Stimulated activated naive CD4-positive, alpha-beta T cell treated with Interleukin-2 at 50 U/mL for 16 hours (primary cell): ENCODE data around the gene ANKRD37.

ENCODE experiments used
- DNase-seq: peaks from one replicate; lab custom pipeline; 2025; lab: John Stamatoyannopoulos, UW

The ANKRD37 gene

DNA sequence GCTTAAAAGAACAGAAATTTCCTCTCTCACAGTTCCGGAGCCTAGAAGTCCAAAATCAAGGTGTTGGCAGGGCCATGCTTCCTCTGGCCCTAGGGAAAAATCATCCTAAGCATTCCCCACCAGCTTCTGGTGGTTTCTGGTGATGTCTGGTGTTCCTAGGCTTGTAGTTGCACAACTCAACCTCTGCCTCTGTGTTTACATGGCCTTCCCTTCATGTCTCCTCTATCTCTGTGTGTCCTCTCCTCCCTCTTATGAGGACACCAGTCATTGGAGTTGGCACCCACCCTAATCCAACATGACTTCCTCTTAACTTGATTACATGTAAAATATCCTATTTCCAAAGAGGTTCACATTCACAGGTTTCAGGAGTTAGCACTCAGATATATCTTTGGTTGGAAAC lies 16.3 kb upstream of the ANKRD37 start:
- no peak for DNase-seq

DNA sequence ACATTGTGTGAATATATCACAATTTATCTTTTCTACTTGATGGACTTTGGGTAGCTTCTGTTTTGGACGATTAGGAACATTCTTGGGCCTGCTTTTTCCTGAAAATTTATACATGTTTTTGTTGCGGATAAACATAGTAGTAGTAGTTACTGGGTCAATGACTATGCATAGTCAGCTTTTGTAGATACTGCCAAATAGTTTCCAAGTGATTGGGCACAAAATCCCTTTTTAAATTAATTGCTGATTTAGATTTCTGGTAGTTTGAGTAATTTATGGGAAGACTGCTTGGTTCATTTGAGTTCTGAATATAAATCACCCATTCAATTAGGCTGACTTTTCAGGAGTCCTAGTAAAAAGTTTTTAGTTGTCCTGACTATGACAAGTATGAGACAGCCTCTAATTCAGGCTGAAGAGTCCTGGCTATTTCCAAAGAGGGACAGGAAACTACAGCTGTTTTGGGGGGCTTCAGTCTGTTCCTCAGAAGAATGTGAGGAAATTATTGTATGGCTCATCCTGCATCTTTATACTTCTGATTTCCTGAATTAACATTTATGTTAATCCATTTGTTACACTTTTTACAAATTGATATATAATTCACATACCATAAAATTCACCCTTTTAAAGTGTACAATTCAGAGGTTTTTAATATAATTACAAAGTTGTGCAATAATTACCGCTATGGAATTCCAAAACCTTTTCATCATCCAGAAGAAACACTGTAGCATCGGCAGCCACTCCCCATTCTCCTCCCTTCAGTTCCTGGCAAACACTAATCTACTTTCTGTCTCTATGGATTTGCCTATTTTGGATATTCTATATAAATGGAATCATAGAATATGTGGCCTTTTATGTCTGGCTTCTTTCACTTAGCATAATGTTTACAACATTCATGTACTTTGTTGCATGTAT lies 15.1 kb upstream of the ANKRD37 start:
- DNase-seq, result no peak

DNA sequence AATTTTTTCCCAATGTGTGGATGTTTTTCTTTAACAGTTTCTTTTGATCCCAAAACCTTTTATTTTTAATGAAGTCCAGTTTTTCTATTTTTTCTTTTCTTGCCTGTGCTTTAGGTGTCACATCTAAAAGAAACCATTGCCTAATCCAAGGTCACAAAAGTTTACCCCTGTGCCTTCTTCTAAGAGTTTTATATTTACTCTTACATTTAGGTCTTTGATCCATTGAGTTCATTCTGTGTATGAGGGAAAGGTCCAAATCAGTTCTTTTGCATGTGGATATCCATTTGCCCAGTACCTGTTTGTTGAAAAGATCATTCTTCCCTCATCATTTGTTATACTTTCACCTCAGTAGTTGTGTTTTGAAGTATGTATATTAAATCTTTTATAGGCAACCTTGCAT lies 13.9 kb upstream of the ANKRD37 start:
- DNase-seq, result no peak

- no peak for DNase-seq
Observed at GRCh38 chr4:185383451-185383850, 13.2 kb upstream of the ANKRD37 start.

DNA sequence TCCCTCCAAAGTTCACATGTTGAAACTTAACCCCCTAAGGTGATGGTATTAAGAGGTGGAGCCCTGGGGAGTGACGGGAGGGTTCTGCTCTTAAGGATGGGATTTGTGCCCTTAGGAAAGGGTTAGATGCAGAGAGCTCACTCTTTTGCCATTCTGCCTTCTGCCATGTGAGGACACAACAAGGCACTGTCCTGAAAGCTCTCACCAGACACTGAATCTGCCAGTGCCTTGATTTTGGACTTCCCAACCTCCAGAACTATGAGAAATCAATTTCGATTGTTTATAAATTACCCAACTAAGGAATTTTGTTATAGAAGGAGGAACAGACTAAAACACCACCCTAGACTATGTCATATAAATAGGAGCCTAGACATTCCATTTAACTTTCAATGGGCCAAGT lies 12.6 kb upstream of the ANKRD37 start:
- no peak for DNase-seq

DNA sequence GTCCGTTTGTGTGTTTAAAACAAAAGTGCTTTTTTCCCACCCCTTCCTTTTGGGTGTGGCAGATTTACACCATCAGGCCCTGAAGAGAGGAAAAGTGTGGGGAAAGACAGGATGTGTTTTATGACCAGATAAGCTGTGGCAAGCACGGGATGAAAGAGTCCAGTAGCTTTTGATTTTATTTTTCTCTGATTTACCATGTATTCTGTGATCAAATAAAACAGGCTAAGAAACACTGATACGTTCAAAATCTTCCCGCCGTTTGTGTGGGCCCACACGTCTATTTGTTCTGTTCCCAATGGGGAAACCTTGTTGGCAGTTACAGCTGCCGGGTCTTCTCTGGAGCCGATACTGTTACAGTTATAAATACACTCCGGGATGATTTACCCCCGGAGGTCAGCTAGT lies 11.7 kb upstream of the ANKRD37 start:
- no peak for DNase-seq

GRCh38 chr4:185387957-185388356 lies 8.7 kb upstream of the ANKRD37 start:
- DNase-seq, result no peak

DNA sequence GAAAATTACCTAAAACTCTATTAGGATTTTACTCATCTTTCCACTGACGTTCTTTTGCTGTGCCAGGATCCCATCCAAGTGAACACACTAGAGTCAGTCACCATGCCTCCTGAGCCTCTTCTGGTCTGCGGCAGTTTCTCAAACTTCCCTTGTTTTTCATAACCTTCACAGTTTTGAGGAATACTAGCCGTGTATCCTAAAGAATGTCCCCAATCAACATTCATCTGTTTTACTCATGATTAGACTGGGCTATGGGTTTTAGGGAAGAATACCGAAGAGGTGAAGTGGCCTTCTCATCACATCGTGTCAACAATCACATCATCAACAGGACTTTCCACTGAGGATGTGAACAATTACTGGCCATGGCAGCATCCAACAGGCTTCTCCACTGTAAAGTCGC lies 5.7 kb upstream of the ANKRD37 start:
- no peak for DNase-seq

DNA sequence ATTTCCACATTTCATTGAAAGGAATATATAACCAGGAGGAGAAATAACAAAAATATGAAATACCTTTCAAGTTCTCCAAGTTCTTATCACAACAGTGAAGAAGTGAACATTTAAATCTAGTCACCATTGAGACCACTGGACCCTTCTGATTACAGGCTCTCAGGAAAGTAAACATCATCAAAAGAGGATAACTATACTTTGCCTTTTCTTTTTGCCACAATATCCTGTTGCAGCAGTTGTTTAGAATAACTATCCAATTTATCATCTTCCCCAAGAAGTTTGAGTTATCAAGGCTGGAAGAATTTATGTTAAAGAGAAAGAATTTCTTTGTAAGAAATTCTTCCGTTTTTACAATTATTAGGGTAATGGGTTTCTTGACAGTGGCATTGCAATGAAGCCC lies 4.5 kb upstream of the ANKRD37 start:
- DNase-seq, result no peak

DNA sequence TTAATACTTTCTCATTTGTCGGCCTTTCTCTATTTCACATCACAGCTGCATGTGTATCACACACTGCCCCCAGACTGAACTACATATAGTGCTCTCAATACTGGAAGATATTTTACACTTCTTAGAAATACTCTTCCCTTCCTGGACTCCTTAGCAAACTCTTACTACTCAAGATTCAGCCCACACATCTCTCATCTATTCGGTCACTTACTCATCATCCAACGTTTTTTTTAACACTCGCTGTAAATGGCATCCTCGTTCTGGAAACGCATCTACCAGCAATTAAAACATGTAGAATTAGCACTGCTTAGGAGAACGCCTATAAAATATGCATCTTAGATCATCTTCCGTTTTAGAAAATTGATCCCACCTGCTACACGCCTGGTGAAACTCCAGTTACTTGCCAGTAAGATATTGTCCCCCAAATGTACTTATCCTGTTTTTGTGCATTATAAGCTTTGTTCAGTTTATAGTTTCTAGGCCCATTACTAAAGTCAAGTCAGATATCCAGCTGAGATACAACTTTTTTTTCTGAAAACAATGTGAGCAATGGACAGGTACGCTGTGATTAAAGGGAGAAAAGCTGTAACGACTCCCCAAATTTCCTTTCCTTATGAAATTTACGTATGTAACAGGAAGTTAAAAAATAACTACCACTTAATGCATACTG lies 1.9 kb upstream of the ANKRD37 start:
- no peak for DNase-seq

- no peak for DNase-seq
Observed at GRCh38 chr4:185395238-185395955, 1.2 kb upstream of the ANKRD37 start, which contains the start of gene LRP2BP. TSS of gene LRP2BP (minus strand) at chr4:185395924. CDS start at chr4:185378186, 17,738 bp downstream.

GRCh38 chr4:185395956-185396723 lies 501 bp upstream of the ANKRD37 start:
- peak; percentile 93 for DNase-seq

- DNase-seq, result no peak
Observed at GRCh38 chr4:185398618-185399017, 2.0 kb downstream of the ANKRD37 start.

DNA sequence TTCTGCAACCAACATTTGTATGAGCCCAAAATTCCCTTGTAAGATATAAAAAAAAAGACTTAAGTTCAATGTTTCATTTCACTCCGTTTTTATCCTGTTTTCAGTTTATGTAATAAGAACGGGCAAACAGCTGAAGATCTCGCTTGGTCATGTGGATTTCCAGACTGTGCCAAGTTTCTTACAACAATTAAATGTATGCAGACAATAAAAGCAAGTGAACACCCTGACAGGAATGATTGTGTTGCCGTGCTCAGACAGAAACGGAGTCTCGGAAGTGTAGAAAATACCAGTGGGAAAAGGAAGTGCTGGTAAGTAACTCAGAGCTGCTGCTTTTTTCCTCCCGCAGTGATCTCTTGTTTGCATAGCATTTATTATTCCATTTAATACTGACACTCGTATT lies 2.8 kb downstream of the ANKRD37 start:
- DNase-seq, result no peak

DNA sequence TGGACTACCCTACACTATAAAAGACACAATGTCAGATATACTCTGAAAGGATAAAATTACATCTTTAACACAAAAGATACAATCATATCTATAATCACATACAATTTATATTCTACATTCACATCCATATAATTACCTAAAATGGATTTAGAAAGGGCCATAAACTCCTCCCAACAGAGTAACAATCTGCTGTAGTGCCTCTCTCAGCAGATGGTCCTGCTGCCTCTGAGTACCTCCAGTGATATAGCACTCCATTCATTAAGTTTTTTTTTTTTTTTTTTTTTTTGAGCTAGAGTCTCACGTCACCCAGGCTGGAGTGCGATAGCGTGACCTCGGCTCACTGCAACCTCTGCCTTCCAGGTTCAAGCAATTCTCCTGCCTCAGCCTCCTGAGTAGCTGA lies 7.4 kb downstream of the ANKRD37 start:
- no peak for DNase-seq

GRCh38 chr4:185405296-185405999 lies 8.8 kb downstream of the ANKRD37 start:
- no peak for DNase-seq

DNA sequence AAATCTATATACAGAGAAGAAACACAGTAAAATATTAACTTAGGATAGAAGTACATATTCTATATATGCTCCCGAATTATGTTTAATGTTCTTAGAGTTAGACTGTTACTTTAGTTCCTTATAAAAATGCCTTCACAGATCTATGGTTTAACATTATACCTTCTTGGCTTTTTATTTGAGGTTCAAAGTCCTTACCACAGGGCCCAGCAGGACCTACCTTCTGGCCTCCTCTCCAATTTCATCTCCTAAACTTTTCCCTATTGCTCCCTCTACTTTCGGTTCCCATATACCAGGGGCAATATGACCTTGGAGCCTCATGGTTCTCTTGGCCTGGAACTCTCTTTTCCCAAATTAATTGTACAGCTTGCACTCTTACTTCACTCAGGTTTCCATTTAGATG lies 11.8 kb downstream of the ANKRD37 start:
- no peak for DNase-seq

- no peak for DNase-seq
Observed at GRCh38 chr4:185411849-185412248, 15.2 kb downstream of the ANKRD37 start.

DNA sequence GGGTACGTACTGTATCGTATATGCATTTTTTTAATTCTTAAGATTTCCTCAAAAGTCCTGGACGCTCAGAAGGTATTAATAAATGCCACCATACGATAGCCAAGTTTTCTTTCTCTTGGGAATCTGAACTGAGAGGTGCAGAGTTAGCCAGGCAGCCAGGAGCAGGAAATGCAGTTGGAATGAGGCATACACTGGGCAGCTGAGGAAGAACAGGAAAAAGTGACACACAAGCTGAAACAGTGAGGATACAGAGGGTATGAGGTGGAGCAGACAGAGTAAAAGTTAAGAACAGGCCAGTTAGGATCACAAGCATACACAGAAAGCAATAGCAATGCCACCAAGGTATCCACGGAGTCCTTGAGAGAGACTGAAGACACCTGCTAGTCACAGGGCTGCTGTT lies 15.8 kb downstream of the ANKRD37 start:
- no peak for DNase-seq

DNA sequence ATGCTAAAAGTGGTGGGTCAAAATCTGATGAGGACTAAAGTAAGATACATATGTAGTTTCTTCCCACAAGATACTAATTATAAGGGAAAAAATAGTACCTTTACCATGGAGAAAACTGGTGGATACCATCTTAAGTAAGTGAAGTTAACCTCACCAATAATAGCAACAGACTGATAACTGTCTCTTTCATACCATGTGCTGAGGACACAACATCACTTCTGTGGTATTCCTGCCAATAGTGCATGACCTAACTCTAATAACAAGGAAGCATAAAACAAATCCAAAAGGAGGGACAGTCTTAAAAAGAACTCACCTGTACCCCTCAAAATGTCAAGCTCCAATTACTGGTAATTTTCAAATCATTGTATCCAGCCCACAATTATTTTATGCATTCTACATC lies 20.3 kb downstream of the ANKRD37 start:
- DNase-seq, result no peak

GRCh38 chr4:185421366-185422124 lies 24.9 kb downstream of the ANKRD37 start:
- no peak for DNase-seq
